ENCODE measurements around the gene CLEC16A. TPM values are rescaled to one million over a fixed set of nuclear protein-coding genes. Genes with fewer than 3 reads are reported as not detected.

The CLEC16A gene
- total RNA-seq, 4 donors from 2014 or later = 20.3 to 25.7 (median 25.1) TPM

DNA sequence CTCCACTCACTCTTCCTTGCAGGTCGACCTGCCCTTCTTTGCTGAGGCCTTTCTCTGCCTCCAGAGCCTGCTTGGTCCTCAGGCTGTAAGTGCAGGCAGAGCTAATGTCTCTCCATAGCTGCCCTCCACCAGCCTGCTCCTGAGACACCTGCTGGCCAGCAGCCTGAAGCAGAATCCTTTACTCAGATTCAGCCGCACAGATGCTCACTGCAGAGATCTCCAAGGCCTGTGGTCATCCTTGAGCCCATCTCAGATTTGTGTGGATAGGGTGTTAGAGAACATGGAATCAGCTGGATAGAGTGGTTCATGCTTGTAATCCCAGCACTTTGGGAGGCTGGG lies 13.6 kb upstream of the CLEC16A start:
- H3K27ac ChIP-seq = no peak overlapping the region
- H3K9me3 ChIP-seq = no peaks in the 10 kb centered on the region
- no peak for DNase-seq
- intact Hi-C loops (cut with DNase I) = no loop called here
- TF ChIP-seq, protein P1, sequence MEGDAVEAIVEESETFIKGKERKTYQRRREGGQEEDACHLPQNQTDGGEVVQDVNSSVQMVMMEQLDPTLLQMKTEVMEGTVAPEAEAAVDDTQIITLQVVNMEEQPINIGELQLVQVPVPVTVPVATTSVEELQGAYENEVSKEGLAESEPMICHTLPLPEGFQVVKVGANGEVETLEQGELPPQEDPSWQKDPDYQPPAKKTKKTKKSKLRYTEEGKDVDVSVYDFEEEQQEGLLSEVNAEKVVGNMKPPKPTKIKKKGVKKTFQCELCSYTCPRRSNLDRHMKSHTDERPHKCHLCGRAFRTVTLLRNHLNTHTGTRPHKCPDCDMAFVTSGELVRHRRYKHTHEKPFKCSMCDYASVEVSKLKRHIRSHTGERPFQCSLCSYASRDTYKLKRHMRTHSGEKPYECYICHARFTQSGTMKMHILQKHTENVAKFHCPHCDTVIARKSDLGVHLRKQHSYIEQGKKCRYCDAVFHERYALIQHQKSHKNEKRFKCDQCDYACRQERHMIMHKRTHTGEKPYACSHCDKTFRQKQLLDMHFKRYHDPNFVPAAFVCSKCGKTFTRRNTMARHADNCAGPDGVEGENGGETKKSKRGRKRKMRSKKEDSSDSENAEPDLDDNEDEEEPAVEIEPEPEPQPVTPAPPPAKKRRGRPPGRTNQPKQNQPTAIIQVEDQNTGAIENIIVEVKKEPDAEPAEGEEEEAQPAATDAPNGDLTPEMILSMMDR (IDR thresholded peaks at IDR 0.05) = no peak
- H3K36me3 ChIP-seq = peaks cover 0 to 82% (median 17%) of the 10 kb centered on the region in 3 donors
- H3K4me1 ChIP-seq = peaks cover 0 to 49% (median 16%) of the 10 kb centered on the region in 3 donors
- 30 to 69% methylated on average over 1 to 2 of the region's 2 CpGs for WGBS, 2 donors
- H3K4me3 ChIP-seq = no peak overlapping the region
- H3K27me3 ChIP-seq = no peaks in the 10 kb centered on the region

DNA sequence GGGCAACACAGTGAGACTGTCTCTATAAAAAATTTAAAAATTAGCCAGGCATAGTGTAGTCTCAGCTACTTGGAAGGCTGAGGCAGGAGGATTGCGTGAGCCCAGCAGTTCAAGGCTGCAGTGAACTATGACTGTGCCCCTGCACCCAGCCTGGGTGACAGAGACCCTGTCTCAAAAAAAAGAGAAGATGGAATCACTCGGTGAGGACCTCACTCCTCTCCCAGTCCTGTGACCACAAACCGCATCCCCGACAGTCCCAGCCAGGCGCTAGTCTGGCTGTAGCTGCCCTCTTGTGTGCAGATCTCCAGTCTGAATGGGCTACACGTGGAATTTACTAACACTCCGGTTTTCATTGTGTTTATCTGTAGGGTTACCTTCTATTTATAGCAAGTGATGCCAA lies 13.2 kb upstream of the CLEC16A start:
- Histone ChIP-seq H3K36me3 (peaks cover 0 to 78% (median 13%) of the 10 kb centered on the region in 3 donors), H3K9me3 (no peaks in the 10 kb centered on the region), H3K4me1 (peaks cover 0 to 53% (median 18%) of the 10 kb centered on the region in 3 donors), H3K4me3 (no peak overlapping the region), H3K27ac (no peak overlapping the region), H3K27me3 (no peaks in the 10 kb centered on the region)
- intact Hi-C loops (cut with DNase I) = no loop called here
- 60 to 62% methylated on average over 6 of the region's 7 CpGs for WGBS, 2 donors
- DNase-seq = no peak
- TF ChIP-seq POLR2A (IDR thresholded peaks at IDR 0.05) = no peak
- TF ChIP-seq, protein P1 (IDR thresholded peaks at IDR 0.05) = no peak

DNA sequence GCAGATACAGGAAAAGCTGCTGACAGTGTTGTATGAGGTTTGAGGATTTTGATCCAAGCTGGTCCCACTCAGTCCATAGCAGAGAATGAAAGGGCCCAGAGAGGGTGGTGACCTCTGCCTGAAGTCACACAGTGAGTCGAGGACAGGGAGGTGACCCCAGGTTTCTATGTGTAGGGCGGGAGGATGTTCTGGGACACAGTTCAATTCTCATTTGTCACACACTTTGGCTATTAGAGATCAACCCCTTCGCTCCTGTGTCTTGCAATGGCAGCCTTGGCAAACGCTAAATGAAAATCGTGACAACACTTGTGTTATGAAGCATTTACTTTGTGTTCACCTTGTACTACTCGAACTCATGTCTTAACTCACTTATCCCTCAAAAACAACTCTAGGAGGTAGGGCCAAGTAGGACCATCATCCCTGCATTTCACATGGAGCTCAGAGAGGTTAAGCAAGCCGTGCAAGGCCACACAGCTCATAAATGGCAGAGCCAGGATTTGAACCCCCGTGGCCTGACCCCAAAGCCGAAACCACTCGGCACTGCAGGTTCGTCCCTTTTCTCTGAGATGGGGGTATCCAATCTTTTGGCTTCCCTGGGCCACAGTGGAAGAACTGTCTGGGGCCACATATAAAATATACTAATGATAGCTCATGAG lies 12.3 kb upstream of the CLEC16A start:
- Histone ChIP-seq H3K27ac (no peak overlapping the region), H3K9me3 (no peaks in the 10 kb centered on the region), H3K4me1 (peaks cover 2 to 63% (median 21%) of the 10 kb centered on the region in 3 donors), H3K36me3 (peaks cover 0 to 68% (median 7%) of the 10 kb centered on the region in 3 donors), H3K4me3 (no peak overlapping the region), H3K27me3 (no peaks in the 10 kb centered on the region)
- DNase-seq = no peak
- intact Hi-C loops (cut with DNase I) = no loop called here
- TF ChIP-seq, protein P1 (IDR thresholded peaks at IDR 0.05) = no peak
- TF ChIP-seq POLR2A (IDR thresholded peaks at IDR 0.05) = no peak
- 89 to 93% methylated on average over 10 of the region's 11 CpGs for WGBS, 2 donors

DNA sequence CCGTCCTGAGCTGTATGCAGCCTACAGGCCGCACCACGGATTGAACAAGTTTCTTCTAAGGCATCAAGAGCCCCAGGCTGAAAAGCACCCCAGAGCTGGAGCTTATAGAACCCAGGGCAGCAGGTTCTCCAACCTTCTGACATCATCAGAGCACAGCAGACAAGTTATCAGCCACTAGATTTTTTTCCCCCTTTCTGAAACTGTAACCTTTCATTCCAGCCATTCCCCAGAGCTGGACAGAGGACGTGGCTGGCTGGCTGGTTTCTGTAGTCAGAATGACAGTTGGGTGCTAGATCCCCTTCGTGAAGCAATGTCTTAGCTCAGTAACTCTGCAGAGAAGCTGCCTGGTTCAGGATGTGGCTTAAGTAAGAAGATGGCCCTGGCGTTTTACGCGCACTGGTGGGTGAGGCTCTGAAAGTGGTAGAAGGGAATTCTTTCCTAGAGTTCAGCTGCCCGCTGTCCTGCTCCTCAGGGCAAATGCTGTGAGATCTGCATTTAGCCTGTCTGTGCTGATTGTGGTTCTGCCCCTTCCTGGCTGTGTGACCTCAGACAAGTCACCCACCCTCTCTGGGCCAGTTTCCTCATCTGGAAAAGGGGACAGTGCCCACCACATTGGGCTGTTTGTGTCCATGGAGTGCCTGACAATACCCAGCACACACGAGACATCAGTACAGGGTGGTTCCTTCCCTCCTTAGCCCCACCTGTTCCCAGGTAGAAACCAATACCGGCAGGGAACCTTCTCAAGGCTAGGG lies 11.2 kb upstream of the CLEC16A start:
- no peak for DNase-seq
- Histone ChIP-seq H3K27ac (peak overlapping the region in 1 of 4 donors; percentile 19), H3K36me3 (peaks cover 0 to 58% (median 0%) of the 10 kb centered on the region in 3 donors), H3K4me3 (no peak overlapping the region), H3K4me1 (peaks cover 12 to 73% (median 31%) of the 10 kb centered on the region in 3 donors), H3K9me3 (no peaks in the 10 kb centered on the region), H3K27me3 (no peaks in the 10 kb centered on the region)
- 84 to 86% methylated on average over 9 to 10 of the region's 11 CpGs for WGBS, 2 donors
- intact Hi-C loops (cut with DNase I) = no loop called here
- TF ChIP-seq POLR2A (IDR thresholded peaks at IDR 0.05) = no peak
- TF ChIP-seq, protein P1 (IDR thresholded peaks at IDR 0.05) = no peak

DNA sequence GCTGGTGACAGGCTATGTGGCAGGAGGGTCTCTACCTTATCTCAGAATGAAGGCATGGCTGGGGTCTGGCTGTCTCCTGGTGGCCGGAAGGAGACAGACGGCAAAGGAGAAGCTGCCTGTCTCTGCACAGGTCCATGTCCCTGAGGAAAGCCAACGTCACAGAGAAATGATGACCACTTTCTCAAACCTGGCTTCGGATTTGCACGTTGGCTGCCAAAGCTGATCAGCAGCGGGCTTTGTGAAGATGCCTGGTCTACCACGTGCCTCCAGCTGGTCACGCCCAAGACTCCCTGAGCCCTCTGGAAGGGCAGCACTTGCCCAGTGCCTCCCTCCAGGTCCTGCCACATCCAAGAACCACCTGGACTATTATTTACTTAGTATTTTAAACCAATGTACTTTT lies 10.5 kb upstream of the CLEC16A start:
- peaks cover 0 to 55% (median 0%) of the 10 kb centered on the region in 3 donors for H3K36me3 ChIP-seq
- no peak for DNase-seq
- intact Hi-C loops (cut with DNase I) = no loop called here
- no peaks in the 10 kb centered on the region for H3K9me3 ChIP-seq
- no peak overlapping the region for H3K27ac ChIP-seq
- H3K27me3 ChIP-seq = no peaks in the 10 kb centered on the region
- TF ChIP-seq, protein P1 (IDR thresholded peaks at IDR 0.05) = no peak
- no peak for TF ChIP-seq POLR2A (IDR thresholded peaks at IDR 0.05)
- no peak overlapping the region for H3K4me3 ChIP-seq
- H3K4me1 ChIP-seq = peaks cover 20 to 81% (median 38%) of the 10 kb centered on the region in 3 donors
- 61 to 65% methylated on average over 4 to 7 of the region's 8 CpGs for WGBS, 2 donors
